HepG2 (cell line): ENCODE data around the gene TIGAR. TPM values are rescaled to one million over a fixed set of nuclear protein-coding genes. Genes with fewer than 3 reads are reported as not detected.

Experiments used
- ATAC-seq: fragments of 200-7000 bp; cut with Tn5 transposase; 3 replicates; pipeline ENCODE4 v1.9.1; 2020; ENCODE audit warnings: mild to moderate bottlenecking, moderate library complexity
- BruUV-seq: library from RNA; stranded (reverse); fragments of 400-500 nt; replicated peaks from 2 replicates; lab custom pipeline; 2021; lab: Mats Ljungman, UMichigan
- CTCF ChIA-PET: fragments of 300-600 bp; formaldehyde crosslinking; extraction: SDS; loops from one replicate; lab custom pipeline; 2021; ENCODE audit warnings: low total read pairs, inconsistent platforms, low intra/inter-chr PET ratio; lab: Yijun Ruan, JAX
- POLR2A ChIA-PET: fragments of 350-600 bp; sonication (Branson Sonifier 250); formaldehyde crosslinking; loops from one replicate; lab custom pipeline; 2020; ENCODE audit warnings: antibody characterized with exemption, inconsistent platforms; lab: Yijun Ruan, JAX
- DNase-seq: peaks from one replicate; pipeline ENCODE4 v3.0.0-alpha.2; 2015; ENCODE audit warnings: low spot score
- FAIRE-seq: peaks from 3 replicates; lab custom pipeline; 2011; peaks lifted over from hg19 to GRCh38; lab: Jason Lieb, UNC
- H2AFZ ChIP-seq: one replicate; pipeline ENCODE4 v1.6.1; 2011; ENCODE audit warnings: low read length, inconsistent platforms
- H3K27ac ChIP-seq: fragments of 300-600 bp; 3 replicates; pipeline ENCODE4 v1.8.0; 2011; ENCODE audit warnings: mixed run types, mild to moderate bottlenecking, mixed read lengths, low read length, inconsistent platforms; ENCODE audit not compliant: insufficient read depth; ENCODE audit errors: extremely low read length
- H3K27me3 ChIP-seq, 2 experiments: fragments of 200-600 bp in 1 of 2; 2 replicates in 1 of 2; 3 replicates in 1 of 2; pipeline versions ENCODE4 v1.6.0 to v1.8.0; 2011; ENCODE audit warnings: low read length in 2 of 2, mild to moderate bottlenecking in 2 of 2, moderate library complexity in 2 of 2, inconsistent platforms in 1 of 2; ENCODE audit not compliant: insufficient read depth in 2 of 2, control insufficient read depth in 1 of 2
- H3K36me3 ChIP-seq, 2 experiments: fragments of 200-600 bp in 1 of 2; replicated peaks in 1 of 2; 2 replicates in 1 of 2; 3 replicates in 1 of 2; pipeline versions ENCODE4 v1.5.1 to v1.8.0; 2011; ENCODE audit warnings: low read length in 2 of 2, inconsistent platforms in 1 of 2; ENCODE audit not compliant: insufficient read depth in 2 of 2, control insufficient read depth in 1 of 2
- H3K4me1 ChIP-seq: 2 replicates; pipeline ENCODE4 v1.5.1; 2012; ENCODE audit warnings: low read length, inconsistent platforms; ENCODE audit not compliant: insufficient read depth
- H3K4me2 ChIP-seq: 2 replicates; pipeline ENCODE4 v1.6.0; 2011; ENCODE audit warnings: low read depth, low read length, inconsistent platforms
- H3K4me3 ChIP-seq, 3 experiments: fragments of 200-600 bp in 1 of 3; sonication (generic), shearing (Covaris generic) in 1 of 3; replicated peaks in 1 of 3; 2 replicates each; pipeline ENCODE4 v1.5.1; 2011 to 2016; ENCODE audit warnings: low read length in 3 of 3, inconsistent platforms in 2 of 3, low read depth in 2 of 3, mild to moderate bottlenecking in 2 of 3, control low read depth in 1 of 3, mixed read lengths in 1 of 3; ENCODE audit not compliant: insufficient read depth in 1 of 3
- H3K79me2 ChIP-seq: one replicate; pipeline ENCODE4 v1.6.1; 2011; ENCODE audit warnings: low read length, inconsistent platforms; ENCODE audit not compliant: insufficient read depth
- H3K9ac ChIP-seq: 2 replicates; pipeline ENCODE4 v1.6.0; 2011; ENCODE audit warnings: mild to moderate bottlenecking, low read depth, low read length, inconsistent platforms; ENCODE audit not compliant: insufficient read depth
- H3K9me3 ChIP-seq: 2 replicates; pipeline ENCODE4 v1.5.1; 2012; ENCODE audit warnings: mild to moderate bottlenecking, low read length
- H4K20me1 ChIP-seq: 2 replicates; pipeline ENCODE4 v1.6.0; 2011; ENCODE audit warnings: inconsistent platforms, mild to moderate bottlenecking, low read length, moderate library complexity; ENCODE audit not compliant: insufficient read depth
- HOXA9 ChIP-seq: sonication (generic); formaldehyde crosslinking; IDR thresholded peaks from 2 replicates; pipeline ENCODE4 v1.8.1; 2022; ENCODE audit warnings: missing genetic modification reagents, mild to moderate bottlenecking, moderate library complexity, borderline replicate concordance
- MIER3 ChIP-seq: IDR thresholded peaks from 2 replicates; pipeline ENCODE4 v1.6.1; 2016; ENCODE audit warnings: missing compliant biosample characterization, borderline replicate concordance
- NCOR1 ChIP-seq: fragments of 200-600 bp; sonication (generic); IDR thresholded peaks from 2 replicates; pipeline ENCODE4 v1.7.0; 2017; ENCODE audit warnings: antibody characterized with exemption, low read length, borderline replicate concordance
- NFIB ChIP-seq: sonication (generic); formaldehyde crosslinking; IDR thresholded peaks from 2 replicates; pipeline ENCODE4 v1.9.0; 2021; ENCODE audit warnings: missing genetic modification reagents, mild to moderate bottlenecking, borderline replicate concordance
- RBFOX2 ChIP-seq: fragments of 200-400 bp; formaldehyde crosslinking; IDR thresholded peaks from 2 replicates; pipeline ENCODE4 v1.6.1; 2017; ENCODE audit warnings: low read depth, mild to moderate bottlenecking, low read length
- SMAD1 ChIP-seq: sonication (generic); formaldehyde crosslinking; IDR thresholded peaks from 2 replicates; pipeline ENCODE4 v1.4.0; 2020; ENCODE audit warnings: missing genetic modification reagents, low read depth, mild to moderate bottlenecking, borderline replicate concordance
- WGBS: methylation state at CpG from one replicate; pipeline ENCODE4 v1.1.6; 2017; ENCODE audit warnings: low lambda C conversion rate; 5-methylcytosine and 5-hydroxymethylcytosine counted together
- in situ Hi-C: cut with HindIII; loops from 2 replicates; pipeline ENCODE4 v1.10.0; 2017; ENCODE audit warnings: low pct_unique_long_range_greater_than_20kb; ENCODE audit not compliant: extremely low pct_ligation_motif_present
- intact Hi-C: fragments of 100-400 bp; cut with micrococcal nuclease; formaldehyde crosslinking; loops from one replicate; pipeline ENCODE4 v1.10.0; 2022; ENCODE audit not compliant: unreplicated experiment
- polyA plus RNA-seq, 8 experiments: library from polyadenylated mRNA; depleted of rRNA in 3 of 8; stranded (reverse) in 7 of 8; unstranded in 1 of 8; fragments of >200 nt; fragmentation: Illumina TruSeq in 4 of 8; extraction: Trizol in 4 of 8; gene quantifications; 2 replicates each; pipeline versions ENCODE4 v1.2.1 to v1.2.3, GENCODE V29; 2011 to 2016; ENCODE audit warnings: low read depth in 4 of 8, missing spikeins in 1 of 8, mixed read lengths in 1 of 8; ENCODE audit not compliant: insufficient read depth in 1 of 8
- total RNA-seq, 5 experiments: library from RNA; depleted of rRNA; stranded (reverse); fragments of >200 nt; fragmentation: Illumina TruSeq; extraction: Trizol; gene quantifications; 2 replicates each; pipeline ENCODE4 v1.2.3, GENCODE V29; 2016; ENCODE audit warnings: low read depth in 1 of 5
- TF ChIP-seq, protein P1 (sequence below): sonication (generic); formaldehyde crosslinking; IDR thresholded peaks from 2 replicates; pipeline ENCODE4 v1.9.0; 2021; ENCODE audit warnings: missing genetic modification reagents, mild to moderate bottlenecking, borderline replicate concordance

The TIGAR gene
- total and polyA plus RNA-seq, 2 of the 13 experiments (the other 11 are each of a cell fraction or from before 2014, with no cell fraction given), result 2.6 to 21.8 TPM

DNA sequence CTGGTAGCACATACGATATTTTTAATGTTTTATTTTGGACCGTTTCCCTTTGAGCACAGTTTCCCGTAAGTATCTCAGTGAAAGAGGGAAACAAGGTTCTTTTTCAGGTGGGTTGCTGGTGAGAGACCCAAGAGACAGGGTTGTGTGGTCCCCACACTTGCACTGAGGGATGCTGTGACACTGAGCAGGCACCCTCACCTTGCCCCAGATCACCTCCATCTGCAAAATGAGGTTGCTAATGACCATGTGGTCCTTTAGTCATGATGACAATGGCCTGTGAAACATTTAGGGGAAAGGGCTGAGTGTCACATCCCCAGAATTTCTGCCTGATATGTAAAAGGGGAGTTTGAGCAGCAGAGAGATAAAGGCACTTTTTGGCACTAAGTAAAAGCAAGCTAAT lies 43.2 kb upstream of the TIGAR start:
- Histone ChIP-seq H3K9me3 (no peaks in the 10 kb centered on the region), H3K4me2 (no peak overlapping the region), H3K79me2 (no peaks in the 10 kb centered on the region), H2AFZ (no peak overlapping the region), H3K9ac (no peak overlapping the region), H3K36me3 (no peaks in the 10 kb centered on the region), H3K4me1 (peaks cover 40% of the 10 kb centered on the region), H3K27me3 (peaks cover 17 to 70% of the 10 kb centered on the region in 2 experiments), H3K27ac (no peak overlapping the region), H3K4me3 (no peak overlapping the region), H4K20me1 (no peaks in the 10 kb centered on the region; the same call in 1 of the 2 replicates)
- WGBS, result 80% methylated on average over 3 of the region's 3 CpGs
- POLR2A ChIA-PET, result interaction anchor here (0.9 kb wide), 1 partner anchor 318 kb away, joined by 3 read pairs; no protein-coding TSS in a partner anchor
- no peak for TF ChIP-seq RBFOX2
- TF ChIP-seq SMAD1 (CRISPR knock-in tag), result no peak
- TF ChIP-seq NFIB, result no peak
- TF ChIP-seq, protein P1, sequence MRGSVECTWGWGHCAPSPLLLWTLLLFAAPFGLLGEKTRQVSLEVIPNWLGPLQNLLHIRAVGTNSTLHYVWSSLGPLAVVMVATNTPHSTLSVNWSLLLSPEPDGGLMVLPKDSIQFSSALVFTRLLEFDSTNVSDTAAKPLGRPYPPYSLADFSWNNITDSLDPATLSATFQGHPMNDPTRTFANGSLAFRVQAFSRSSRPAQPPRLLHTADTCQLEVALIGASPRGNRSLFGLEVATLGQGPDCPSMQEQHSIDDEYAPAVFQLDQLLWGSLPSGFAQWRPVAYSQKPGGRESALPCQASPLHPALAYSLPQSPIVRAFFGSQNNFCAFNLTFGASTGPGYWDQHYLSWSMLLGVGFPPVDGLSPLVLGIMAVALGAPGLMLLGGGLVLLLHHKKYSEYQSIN (CRISPR knock-in tag), result no peak
- TF ChIP-seq MIER3 (CRISPR knock-in tag), result no peak
- TF ChIP-seq NCOR1, result no peak
- TF ChIP-seq HOXA9 (CRISPR knock-in tag), result no peak
- no TSS peak for BruUV-seq
- CTCF ChIA-PET, result interaction anchor here (1.0 kb wide), 1 partner anchor 30 kb away, joined by 3 read pairs; no protein-coding TSS in a partner anchor
- FAIRE-seq, result no peak
- in situ Hi-C loops, result loop anchor here (5.0 to 10.0 kb wide), 5 partner anchors 171 to 973 kb away; no protein-coding TSS in a partner anchor
- DNase-seq, result no peak
- no peak for ATAC-seq
- intact Hi-C loops, result loop anchor here (1.0 to 5.0 kb wide), 4 partner anchors 171 to 393 kb away; no protein-coding TSS in a partner anchor
